Activated B cell treated with CpG ODN at 0.5 μM for 24 hours (primary cell): Measurements from ENCODE around the gene TRAFD1. TPM values are rescaled to one million over a fixed set of nuclear protein-coding genes. Genes with fewer than 3 reads are reported as not detected.
A peak's percentile ranks its signal among the peaks of the same experiment; 100 is the strongest.
"Not testable (repeated sequence)": the region's sequence is repeated elsewhere in the genome, so short reads cannot be mapped to it uniquely, and the experiment has no call there.

Experiments
- ATAC-seq: fragments of 200-7000 bp; cut with Tn5 transposase; one replicate; pipeline ENCODE4 v1.10.0; 2021; ENCODE audit warnings: low read depth, mild to moderate bottlenecking, moderate library complexity
- CTCF ChIA-PET: fragments of 350-600 bp; sonication (Branson Sonifier 250); formaldehyde crosslinking; loops from one replicate; lab custom pipeline; 2021; ENCODE audit warnings: antibody characterized with exemption; lab: Charles Lee
- POLR2A ChIA-PET: fragments of 350-600 bp; sonication (Branson Sonifier 250); formaldehyde crosslinking; loops from one replicate; lab custom pipeline; 2021; ENCODE audit warnings: antibody characterized with exemption; lab: Charles Lee
- DNase-seq: peaks from one replicate; pipeline ENCODE4 v3.0.0; 2022
- H3K27ac Mint-ChIP-seq: one replicate; pipeline ENCODE4 v1.8.0; 2020; ENCODE audit warnings: mixed read lengths
- H3K27me3 Mint-ChIP-seq: one replicate; pipeline ENCODE4 v1.8.0; 2021; ENCODE audit warnings: mixed read lengths
- H3K36me3 Mint-ChIP-seq: one replicate; pipeline ENCODE4 v1.8.0; 2021; ENCODE audit warnings: low read depth, mixed read lengths
- H3K4me1 Mint-ChIP-seq: one replicate; pipeline ENCODE4 v1.8.0; 2021; ENCODE audit warnings: mixed read lengths
- H3K4me3 Mint-ChIP-seq: one replicate; pipeline ENCODE4 v1.8.0; 2020; ENCODE audit warnings: mild to moderate bottlenecking, mixed read lengths
- H3K9me3 Mint-ChIP-seq: one replicate; pipeline ENCODE4 v1.8.0; 2020; ENCODE audit warnings: mixed read lengths
- CTCF ChIP-seq: fragments of 200-600 bp; IDR thresholded peaks from one replicate; pipeline ENCODE4 v1.8.0; 2022; ENCODE audit warnings: antibody characterized with exemption, mild to moderate bottlenecking
- intact Hi-C: fragments of 100-400 bp; cut with micrococcal nuclease; formaldehyde crosslinking; loops from one replicate; pipeline ENCODE4 v1.15.1; 2024
- total RNA-seq: library from RNA; stranded (reverse); gene quantifications from 2 replicates; pipeline ENCODE4 v1.2.3, GENCODE V29; 2022

TRAFD1 gene
- total RNA-seq, 1 donor from 2014 or later = 51.0 TPM

GRCh38 chr12:112096070-112096469 lies 29.3 kb upstream of the TRAFD1 start:
- peak overlapping the region; percentile 35 for H3K4me3 Mint-ChIP-seq
- TF ChIP-seq CTCF = no peak
- peak overlapping the region; percentile 75 for H3K27ac Mint-ChIP-seq
- CTCF ChIA-PET = no interaction called here
- H3K36me3 Mint-ChIP-seq = peaks cover 66% of the 10 kb centered on the region
- peaks cover 24% of the 10 kb centered on the region for H3K4me1 Mint-ChIP-seq
- POLR2A ChIA-PET = interaction anchor here (0.8 to 2.8 kb wide), 7 partner anchors 11 to 51 kb away, joined by 3 to 15 read pairs (median 3); partner anchors contain the start of genes NAA25 and TRAFD1
- H3K27me3 Mint-ChIP-seq = no peaks in the 10 kb centered on the region
- H3K9me3 Mint-ChIP-seq = no peaks in the 10 kb centered on the region
- DNase-seq = no peak
- ATAC-seq = peak; percentile 92
- intact Hi-C loops = loop anchor here (1.0 to 2.0 kb wide), 3 partner anchors 12 to 29 kb away; partner anchors contain the start of genes NAA25 and TRAFD1

DNA sequence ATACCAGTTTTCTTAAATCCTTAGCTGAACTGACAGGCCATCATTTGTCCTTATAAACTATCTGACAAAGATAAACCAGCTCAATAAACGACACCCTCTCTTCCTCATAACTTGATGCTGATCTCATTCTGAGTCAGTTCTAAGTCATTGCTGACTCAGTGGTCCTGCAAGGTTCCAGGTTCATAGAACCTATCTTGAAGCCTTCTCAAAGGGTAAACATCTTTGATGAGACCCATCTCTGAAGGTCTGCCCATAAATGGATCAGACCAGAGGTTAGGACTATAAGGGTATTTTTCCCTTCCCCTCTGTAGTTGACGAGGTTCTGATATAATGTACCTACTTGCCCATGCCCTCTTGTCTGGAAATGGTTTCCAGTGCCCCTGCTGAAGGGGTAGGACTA lies 28.7 kb upstream of the TRAFD1 start:
- ChIA-PET POLR2A (interaction anchor here (0.8 to 2.8 kb wide), 7 partner anchors 10 to 50 kb away, joined by 3 to 15 read pairs (median 3); partner anchors contain the start of genes NAA25 and TRAFD1), CTCF (no interaction called here)
- peak overlapping the region; percentile 75 for H3K27ac Mint-ChIP-seq
- no peaks in the 10 kb centered on the region for H3K9me3 Mint-ChIP-seq
- peaks cover 63% of the 10 kb centered on the region for H3K36me3 Mint-ChIP-seq
- H3K4me1 Mint-ChIP-seq = peaks cover 24% of the 10 kb centered on the region
- no peak overlapping the region for H3K4me3 Mint-ChIP-seq
- TF ChIP-seq CTCF = no peak
- no peaks in the 10 kb centered on the region for H3K27me3 Mint-ChIP-seq
- intact Hi-C loops = loop anchor here (1.0 to 2.0 kb wide), 3 partner anchors 12 to 28 kb away; partner anchors contain the start of genes NAA25 and TRAFD1
- ATAC-seq = peak; percentile 37
- DNase-seq = no peak

- no peaks in the 10 kb centered on the region for H3K9me3 Mint-ChIP-seq
- CTCF ChIA-PET = no interaction called here
- H3K4me3 Mint-ChIP-seq = no peak overlapping the region
- no peak for ATAC-seq
- intact Hi-C loops = loop anchor here (2.0 kb wide), 2 partner anchors 19 to 27 kb away; partner anchors contain the start of gene TRAFD1
- DNase-seq = no peak
- peaks cover 24% of the 10 kb centered on the region for H3K4me1 Mint-ChIP-seq
- peaks cover 59% of the 10 kb centered on the region for H3K36me3 Mint-ChIP-seq
- no peak for TF ChIP-seq CTCF
- H3K27ac Mint-ChIP-seq = no peak overlapping the region
- H3K27me3 Mint-ChIP-seq = no peaks in the 10 kb centered on the region
- POLR2A ChIA-PET = interaction anchor here (0.6 to 2.8 kb wide), 4 partner anchors 11 to 321 kb away, joined by 4 to 22 read pairs (median 10); partner anchors contain the start of gene NAA25
These were observed 27.7 kb upstream of the TRAFD1 start for GRCh38 chr12:112097641-112098040.

- H3K9me3 Mint-ChIP-seq, CTCF ChIA-PET, H3K4me3 Mint-ChIP-seq, ATAC-seq, H3K27ac Mint-ChIP-seq, DNase-seq, intact Hi-C loops, H3K27me3 Mint-ChIP-seq: not testable (repeated sequence)
- peaks cover 57% of the 10 kb centered on the region for H3K36me3 Mint-ChIP-seq
- POLR2A ChIA-PET = interaction anchor here (0.7 kb wide), 1 partner anchor 274 kb away, joined by 3 read pairs; no protein-coding TSS in a partner anchor
- peaks cover 28% of the 10 kb centered on the region for H3K4me1 Mint-ChIP-seq
These were observed 24.9 kb upstream of the TRAFD1 start for GRCh38 chr12:112100500-112100899.

DNA sequence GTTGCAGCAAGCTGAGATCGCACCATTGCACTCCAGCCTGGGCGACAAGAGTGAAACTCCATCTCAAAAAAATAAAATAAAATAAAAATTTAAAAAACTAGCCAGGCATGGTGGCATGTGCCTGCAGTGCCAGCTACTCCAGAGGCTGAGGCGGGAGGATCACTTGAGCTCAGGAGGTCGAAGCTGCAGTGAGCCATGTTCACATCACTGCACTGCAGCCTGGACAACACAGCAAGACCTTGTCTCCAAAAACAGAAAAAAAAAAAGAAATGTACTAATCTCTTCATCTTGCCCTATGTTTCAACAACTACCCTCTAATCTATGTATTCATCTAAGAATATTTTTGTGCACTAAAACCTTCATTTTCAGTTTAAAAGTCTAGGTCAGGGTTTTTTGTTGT lies 23.2 kb upstream of the TRAFD1 start:
- DNase-seq (no peak), ATAC-seq (no peak)
- Mint-ChIP-seq H3K9me3 (no peaks in the 10 kb centered on the region), H3K27ac (no peak overlapping the region), H3K36me3 (peaks cover 53% of the 10 kb centered on the region), H3K4me3 (no peak overlapping the region), H3K27me3 (no peaks in the 10 kb centered on the region), H3K4me1 (peaks cover 27% of the 10 kb centered on the region)
- intact Hi-C loops = no loop called here
- CTCF ChIA-PET = no interaction called here
- TF ChIP-seq CTCF = no peak
- POLR2A ChIA-PET = no interaction called here

- DNase-seq, CTCF ChIA-PET, intact Hi-C loops, H3K27me3 Mint-ChIP-seq, ATAC-seq, H3K4me3 Mint-ChIP-seq, POLR2A ChIA-PET, H3K9me3 Mint-ChIP-seq, H3K27ac Mint-ChIP-seq: not testable (repeated sequence)
- Mint-ChIP-seq H3K4me1 (peaks cover 32% of the 10 kb centered on the region), H3K36me3 (peaks cover 50% of the 10 kb centered on the region)
These were observed 22.6 kb upstream of the TRAFD1 start for GRCh38 chr12:112102746-112103145.
